ENCODE measurements around the gene RHBDL1.

Gene RHBDL1

DNA sequence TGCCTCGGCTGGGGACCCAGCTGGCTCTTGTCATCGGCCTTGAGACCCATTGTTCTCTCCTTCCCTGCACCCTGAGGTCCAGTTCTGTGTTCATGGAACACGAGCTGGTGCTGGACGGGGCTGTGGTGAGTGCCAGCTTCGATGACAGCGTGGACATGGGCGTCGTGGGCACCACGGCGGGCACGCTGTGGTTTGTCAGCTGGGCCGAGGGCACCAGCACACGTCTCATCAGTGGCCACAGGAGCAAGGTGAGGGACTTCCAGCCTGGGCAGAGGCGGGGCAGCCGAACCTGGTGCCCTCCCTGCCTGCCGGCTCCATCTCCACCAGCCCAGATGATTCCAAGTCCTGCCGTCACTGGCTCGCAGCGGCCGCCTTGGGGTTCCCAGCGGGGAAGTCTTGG is 12.9 kb upstream of the RHBDL1 start:
- Histone ChIP-seq H3K79me2 (ENCODE audit: insufficient read depth, low read length) (no peaks in the 10 kb centered on the region), H3K9ac (ENCODE audit: low read length) (no peak overlapping the region), H3K27me3 (ENCODE audit: low read length) (no peaks in the 10 kb centered on the region), H3K36me3 (ENCODE audit: low read length) (no peaks in the 10 kb centered on the region), H2AFZ (ENCODE audit: low read depth, low read length, severe bottlenecking) (no peak overlapping the region), H3K4me3 (ENCODE audit: insufficient read depth, low read length, poor library complexity, severe bottlenecking) (no peak overlapping the region), H3F3A (ENCODE audit: insufficient read depth) (no peaks in the 10 kb centered on the region), H4K20me1 (ENCODE audit: low read depth, low read length) (no peaks in the 10 kb centered on the region), H3K9me2 (replicated peaks; ENCODE audit: insufficient read depth, low read length) (no peaks in the 10 kb centered on the region), H3K9me3 (ENCODE audit: insufficient read depth, low read length) (no peaks in the 10 kb centered on the region), H3K4me2 (ENCODE audit: low read depth, low read length, poor library complexity, severe bottlenecking) (no peak overlapping the region), H3K27ac (ENCODE audit: low read depth, low read length) (no peak overlapping the region)
- TF ChIP-seq EZH2phosphoT487 (conservative IDR thresholded peaks at IDR 0.05; ENCODE audit: low read length), result no peak

DNA sequence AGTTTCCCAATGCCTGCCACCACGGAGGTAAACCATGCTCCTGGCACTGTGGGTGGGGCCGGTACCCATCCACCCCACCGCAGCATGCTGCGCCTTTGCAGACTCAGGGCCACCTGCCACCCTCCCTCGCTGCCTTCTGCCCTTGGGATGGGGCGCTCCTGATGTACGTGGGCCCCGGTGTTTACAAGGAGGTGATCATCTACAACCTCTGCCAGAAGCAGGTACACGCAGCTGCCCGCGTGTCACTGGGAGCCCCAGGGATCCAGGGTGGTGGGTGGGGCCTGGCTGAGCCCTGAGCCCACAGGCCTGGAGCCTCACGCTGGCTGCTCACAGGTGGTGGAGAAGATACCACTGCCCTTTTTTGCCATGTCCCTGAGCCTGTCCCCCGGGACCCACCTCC is 8.9 kb upstream of the RHBDL1 start:
- no peaks in the 10 kb centered on the region for H4K20me1 ChIP-seq (ENCODE audit: low read depth, low read length)
- no peak overlapping the region for H3K9ac ChIP-seq (ENCODE audit: low read length)
- peaks cover 8% of the 10 kb centered on the region; the same call in 1 of the 2 replicates for H3K79me2 ChIP-seq (ENCODE audit: insufficient read depth, low read length)
- H3K27me3 ChIP-seq (ENCODE audit: low read length), result no peaks in the 10 kb centered on the region
- H3F3A ChIP-seq (ENCODE audit: insufficient read depth), result no peaks in the 10 kb centered on the region
- H2AFZ ChIP-seq (ENCODE audit: low read depth, low read length, severe bottlenecking), result no peak overlapping the region
- H3K36me3 ChIP-seq (ENCODE audit: low read length), result no peaks in the 10 kb centered on the region
- H3K9me2 ChIP-seq (replicated peaks; ENCODE audit: insufficient read depth, low read length), result no peaks in the 10 kb centered on the region
- no peak overlapping the region for H3K27ac ChIP-seq (ENCODE audit: low read depth, low read length)
- H3K9me3 ChIP-seq (ENCODE audit: insufficient read depth, low read length), result no peaks in the 10 kb centered on the region
- TF ChIP-seq, protein P1, sequence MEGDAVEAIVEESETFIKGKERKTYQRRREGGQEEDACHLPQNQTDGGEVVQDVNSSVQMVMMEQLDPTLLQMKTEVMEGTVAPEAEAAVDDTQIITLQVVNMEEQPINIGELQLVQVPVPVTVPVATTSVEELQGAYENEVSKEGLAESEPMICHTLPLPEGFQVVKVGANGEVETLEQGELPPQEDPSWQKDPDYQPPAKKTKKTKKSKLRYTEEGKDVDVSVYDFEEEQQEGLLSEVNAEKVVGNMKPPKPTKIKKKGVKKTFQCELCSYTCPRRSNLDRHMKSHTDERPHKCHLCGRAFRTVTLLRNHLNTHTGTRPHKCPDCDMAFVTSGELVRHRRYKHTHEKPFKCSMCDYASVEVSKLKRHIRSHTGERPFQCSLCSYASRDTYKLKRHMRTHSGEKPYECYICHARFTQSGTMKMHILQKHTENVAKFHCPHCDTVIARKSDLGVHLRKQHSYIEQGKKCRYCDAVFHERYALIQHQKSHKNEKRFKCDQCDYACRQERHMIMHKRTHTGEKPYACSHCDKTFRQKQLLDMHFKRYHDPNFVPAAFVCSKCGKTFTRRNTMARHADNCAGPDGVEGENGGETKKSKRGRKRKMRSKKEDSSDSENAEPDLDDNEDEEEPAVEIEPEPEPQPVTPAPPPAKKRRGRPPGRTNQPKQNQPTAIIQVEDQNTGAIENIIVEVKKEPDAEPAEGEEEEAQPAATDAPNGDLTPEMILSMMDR (IDR thresholded peaks at IDR 0.05; ENCODE audit: insufficient read depth, low read length, poor library complexity, severe bottlenecking), result no peak
- TF ChIP-seq EZH2phosphoT487 (conservative IDR thresholded peaks at IDR 0.05; ENCODE audit: low read length), result no peak
- H3K4me2 ChIP-seq (ENCODE audit: low read depth, low read length, poor library complexity, severe bottlenecking), result no peak overlapping the region
- no peak overlapping the region for H3K4me3 ChIP-seq (ENCODE audit: insufficient read depth, low read length, poor library complexity, severe bottlenecking)

DNA sequence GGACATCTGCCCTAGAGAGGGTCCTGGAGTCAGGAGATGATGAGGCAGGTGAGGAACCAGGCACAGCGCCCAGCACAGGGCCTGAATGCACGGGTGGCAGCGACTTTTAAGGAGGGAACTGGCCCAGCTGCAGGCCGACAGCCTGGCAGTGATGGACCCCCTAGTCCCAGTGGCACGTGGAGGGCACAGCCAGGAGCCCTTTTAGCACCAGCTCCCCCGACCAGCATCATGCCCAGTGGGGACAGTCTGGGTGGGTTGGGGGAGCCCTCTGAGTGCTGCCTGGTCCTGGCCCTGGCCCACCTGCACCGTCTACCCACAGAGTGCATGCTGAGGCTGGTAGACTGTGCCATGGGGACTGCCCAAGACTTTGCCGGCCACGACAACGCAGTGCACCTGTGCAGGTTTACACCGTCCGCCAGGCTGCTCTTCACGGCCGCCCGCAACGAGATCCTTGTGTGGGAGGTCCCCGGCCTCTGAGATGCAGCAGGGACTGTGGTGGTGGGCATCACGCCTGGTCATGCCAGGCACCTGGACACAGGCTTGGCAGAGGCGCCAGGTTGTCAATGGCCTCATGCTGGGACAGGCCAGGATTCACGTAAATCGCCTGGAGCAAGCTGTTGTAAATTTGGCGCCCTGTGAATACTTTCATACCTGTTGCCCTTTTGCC is 8.2 kb upstream of the RHBDL1 start:
- Histone ChIP-seq H3K36me3 (ENCODE audit: low read length) (no peaks in the 10 kb centered on the region), H3K79me2 (ENCODE audit: insufficient read depth, low read length) (peaks cover 8% of the 10 kb centered on the region; the same call in 1 of the 2 replicates), H3K4me2 (ENCODE audit: low read depth, low read length, poor library complexity, severe bottlenecking) (peak overlapping the region; percentile 26), H3K9me2 (replicated peaks; ENCODE audit: insufficient read depth, low read length) (no peaks in the 10 kb centered on the region), H3K27ac (ENCODE audit: low read depth, low read length) (no peak overlapping the region), H2AFZ (ENCODE audit: low read depth, low read length, severe bottlenecking) (no peak overlapping the region), H3K27me3 (ENCODE audit: low read length) (no peaks in the 10 kb centered on the region), H3K9ac (ENCODE audit: low read length) (peak overlapping the region; percentile 96), H4K20me1 (ENCODE audit: low read depth, low read length) (no peaks in the 10 kb centered on the region), H3K9me3 (ENCODE audit: insufficient read depth, low read length) (no peaks in the 10 kb centered on the region), H3F3A (ENCODE audit: insufficient read depth) (no peaks in the 10 kb centered on the region), H3K4me3 (ENCODE audit: insufficient read depth, low read length, poor library complexity, severe bottlenecking) (no peak overlapping the region)
- TF ChIP-seq, protein P1 (IDR thresholded peaks at IDR 0.05; ENCODE audit: insufficient read depth, low read length, poor library complexity, severe bottlenecking), result no peak
- no peak for TF ChIP-seq EZH2phosphoT487 (conservative IDR thresholded peaks at IDR 0.05; ENCODE audit: low read length)

DNA sequence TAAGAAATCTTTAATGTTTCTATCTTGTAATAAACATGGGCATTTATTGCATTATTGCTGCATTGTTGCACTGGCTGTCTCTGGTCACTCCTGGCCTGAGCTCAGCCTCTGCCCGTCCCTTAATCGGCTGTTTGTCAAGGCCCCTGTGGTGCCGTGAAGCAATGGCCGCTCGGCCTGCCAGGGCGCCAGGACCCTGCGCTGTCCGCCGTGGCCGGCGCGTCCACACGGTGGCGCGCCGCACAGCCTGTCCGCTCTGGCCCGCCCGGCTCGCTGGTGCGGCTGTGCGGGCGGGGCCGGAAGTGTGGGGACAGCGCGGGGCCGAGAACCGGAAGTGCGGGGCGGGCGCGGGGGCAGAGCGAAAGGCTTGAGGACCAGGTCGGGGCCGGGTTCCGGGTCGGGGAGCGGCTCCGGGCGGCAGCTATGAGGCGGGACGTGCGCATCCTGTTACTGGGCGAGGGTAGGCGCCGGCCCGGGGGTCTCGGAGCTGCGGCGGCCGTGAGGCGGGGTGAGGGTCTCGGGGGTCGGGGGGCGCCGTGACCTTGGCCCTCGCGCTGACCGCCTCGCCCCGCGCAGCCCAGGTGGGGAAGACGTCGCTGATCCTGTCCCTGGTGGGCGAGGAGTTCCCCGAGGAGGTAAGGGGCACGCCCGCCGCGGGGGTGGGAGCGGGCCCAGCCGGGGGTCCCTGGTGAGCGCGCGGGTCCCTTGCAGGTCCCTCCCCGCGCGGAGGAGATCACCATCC is 7.5 kb upstream of the RHBDL1 start, which contains the start of gene RHOT2:
Gene RHOT2, plus strand, starts transcription at position 353 of the 739 bp plus-strand sequence. Its CDS starts 68 bp downstream, at position 421.
- Histone ChIP-seq H3F3A (ENCODE audit: insufficient read depth) (no peaks in the 10 kb centered on the region), H3K9me2 (replicated peaks; ENCODE audit: insufficient read depth, low read length) (no peaks in the 10 kb centered on the region), H3K27me3 (ENCODE audit: low read length) (no peaks in the 10 kb centered on the region), H3K79me2 (ENCODE audit: insufficient read depth, low read length) (peaks cover 8% of the 10 kb centered on the region; the same call in 1 of the 2 replicates), H3K27ac (ENCODE audit: low read depth, low read length) (peak within 1 kb of the TSS; percentile 45), H3K9ac (ENCODE audit: low read length) (peak within 1 kb of the TSS; percentile 96), H3K4me3 (ENCODE audit: insufficient read depth, low read length, poor library complexity, severe bottlenecking) (peak within 1 kb of the TSS; percentile 88), H2AFZ (ENCODE audit: low read depth, low read length, severe bottlenecking) (peak within 1 kb of the TSS; percentile 44), H3K4me2 (ENCODE audit: low read depth, low read length, poor library complexity, severe bottlenecking) (peak within 1 kb of the TSS; percentile 65), H3K36me3 (ENCODE audit: low read length) (no peaks in the 10 kb centered on the region), H3K9me3 (ENCODE audit: insufficient read depth, low read length) (no peaks in the 10 kb centered on the region), H4K20me1 (ENCODE audit: low read depth, low read length) (no peaks in the 10 kb centered on the region)
- no peak for TF ChIP-seq EZH2phosphoT487 (conservative IDR thresholded peaks at IDR 0.05; ENCODE audit: low read length)
- TF ChIP-seq, protein P1 (IDR thresholded peaks at IDR 0.05; ENCODE audit: insufficient read depth, low read length, poor library complexity, severe bottlenecking), result peak; percentile 90

All from SU-DHL-6 (cell line).